A673 (cell line): ENCODE results near the gene ATAD3C. TPM values are rescaled to one million over a fixed set of nuclear protein-coding genes. Genes with fewer than 3 reads are reported as not detected.
"Not testable (repeated sequence)": the region's sequence is repeated elsewhere in the genome, so short reads cannot be mapped to it uniquely, and the experiment has no call there.

Source experiments
- BruUV-seq: library from RNA; stranded (reverse); fragments of 400-500 nt; replicated peaks from 2 replicates; lab custom pipeline; 2021; lab: Mats Ljungman, UMichigan
- CTCF ChIA-PET: fragments of 300-600 bp; sonication (Branson Sonifier 250); formaldehyde crosslinking; loops from one replicate; lab custom pipeline; 2022; ENCODE audit warnings: antibody characterized with exemption; lab: Charles Lee
- POLR2A ChIA-PET: fragments of 300-600 bp; sonication (Branson Sonifier 250); formaldehyde crosslinking; loops from one replicate; lab custom pipeline; 2022; ENCODE audit warnings: antibody characterized with exemption; ENCODE audit not compliant: low non-redundant PET; lab: Charles Lee
- DNase-seq: peaks from one replicate; pipeline ENCODE4 v3.0.0-alpha.2; 2015; ENCODE audit warnings: low spot score
- H3K27ac ChIP-seq: fragments of 200-600 bp; sonication (generic); 2 replicates; pipeline ENCODE4 v1.5.1; 2016; ENCODE audit warnings: mixed run types, low read depth, mild to moderate bottlenecking, mixed read lengths, antibody characterized with exemption, low read length; ENCODE audit not compliant: poor library complexity, severe bottlenecking
- H3K27me3 ChIP-seq: fragments of 200-600 bp; sonication (generic); replicated peaks from 2 replicates; pipeline ENCODE4 v1.6.1; 2017; ENCODE audit warnings: mixed run types, low read depth, mild to moderate bottlenecking, mixed read lengths, antibody characterized with exemption, low read length; ENCODE audit not compliant: insufficient read depth, poor library complexity
- H3K36me3 ChIP-seq: fragments of 200-600 bp; sonication (generic); 2 replicates; pipeline ENCODE4 v1.6.1; 2016; ENCODE audit warnings: mixed run types, mild to moderate bottlenecking, mixed read lengths, antibody characterized with exemption, low read length; ENCODE audit not compliant: insufficient read depth, poor library complexity, severe bottlenecking
- H3K4me1 ChIP-seq: fragments of 200-600 bp; sonication (generic); 2 replicates; pipeline ENCODE4 v1.6.1; 2017; ENCODE audit warnings: mixed run types, mild to moderate bottlenecking, mixed read lengths, antibody characterized with exemption, low read length; ENCODE audit not compliant: insufficient read depth, poor library complexity, severe bottlenecking
- H3K4me3 ChIP-seq: fragments of 200-600 bp; sonication (generic); 2 replicates; pipeline ENCODE4 v1.5.1; 2016; ENCODE audit warnings: low read depth, mixed run types, mild to moderate bottlenecking, mixed read lengths, low read length; ENCODE audit not compliant: poor library complexity, severe bottlenecking
- H3K9me3 ChIP-seq: fragments of 200-600 bp; sonication (generic); 2 replicates; pipeline ENCODE4 v1.6.1; 2016; ENCODE audit warnings: mixed run types, low read depth, mild to moderate bottlenecking, mixed read lengths, antibody characterized with exemption, low read length; ENCODE audit not compliant: poor library complexity, severe bottlenecking
- EZH2 ChIP-seq: fragments of 200-600 bp; sonication (generic); IDR thresholded peaks from 2 replicates; pipeline ENCODE4 v1.6.1; 2017; ENCODE audit warnings: borderline replicate concordance, low read depth, mild to moderate bottlenecking, mixed read lengths, antibody characterized with exemption, low read length; ENCODE audit not compliant: poor library complexity, severe bottlenecking
- intact Hi-C: fragments of 100-400 bp; cut with micrococcal nuclease; formaldehyde crosslinking; loops from one replicate; pipeline ENCODE4 v1.10.0; 2022; ENCODE audit not compliant: unreplicated experiment
- total RNA-seq: library from RNA; stranded (reverse); gene quantifications from 2 replicates; pipeline ENCODE4 v1.2.3, GENCODE V29; 2021
- TF ChIP-seq, protein P1 (sequence below): fragments of 300-800, 200-600 bp; sonication (generic); conservative IDR thresholded peaks from 2 replicates; pipeline ENCODE4 v1.5.1; 2017; ENCODE audit warnings: low read depth, mild to moderate bottlenecking, antibody characterized with exemption, low read length, moderate library complexity, mixed read lengths

The ATAD3C gene
- total RNA-seq, 1 experiment from 2014 or later = 0.39 TPM

DNA sequence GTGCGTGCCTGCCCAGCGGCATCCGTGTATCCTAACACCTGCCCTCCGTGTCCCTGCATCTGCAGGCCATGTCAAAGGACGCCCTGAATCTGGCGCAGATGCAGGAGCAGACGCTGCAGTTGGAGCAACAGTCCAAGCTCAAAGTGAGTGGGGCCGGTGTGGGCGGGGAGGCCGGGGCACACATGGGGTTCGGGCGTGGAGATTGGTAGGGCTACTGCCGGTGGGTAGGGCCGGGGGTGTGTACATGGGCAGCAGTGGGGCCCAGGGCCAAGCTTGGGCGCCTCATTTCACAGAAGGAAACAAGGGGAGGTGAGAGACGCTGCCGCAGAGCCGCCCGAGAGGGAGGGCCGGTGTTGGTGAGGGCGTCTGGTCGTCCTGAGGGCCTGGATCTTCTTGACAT, 1.1 kb downstream of the ATAD3C start:
- intact Hi-C loops, DNase-seq, H3K27ac ChIP-seq, H3K27me3 ChIP-seq, H3K4me3 ChIP-seq, H3K36me3 ChIP-seq, BruUV-seq, CTCF ChIA-PET, H3K9me3 ChIP-seq, H3K4me1 ChIP-seq: not testable (repeated sequence)
- POLR2A ChIA-PET = interaction anchor here (0.6 kb wide), 1 partner anchor 23 kb away, joined by 4 read pairs; no protein-coding TSS in a partner anchor

- no TSS peak for BruUV-seq
- Histone ChIP-seq H3K4me1 (no peaks in the 10 kb centered on the region), H3K4me3 (no peak overlapping the region), H3K9me3 (no peaks in the 10 kb centered on the region), H3K27ac (no peak overlapping the region), H3K36me3 (no peaks in the 10 kb centered on the region), H3K27me3 (peaks cover 2% of the 10 kb centered on the region)
- ChIA-PET POLR2A (no interaction called here), CTCF (no interaction called here)
- intact Hi-C loops = no loop called here
- TF ChIP-seq, protein P1, sequence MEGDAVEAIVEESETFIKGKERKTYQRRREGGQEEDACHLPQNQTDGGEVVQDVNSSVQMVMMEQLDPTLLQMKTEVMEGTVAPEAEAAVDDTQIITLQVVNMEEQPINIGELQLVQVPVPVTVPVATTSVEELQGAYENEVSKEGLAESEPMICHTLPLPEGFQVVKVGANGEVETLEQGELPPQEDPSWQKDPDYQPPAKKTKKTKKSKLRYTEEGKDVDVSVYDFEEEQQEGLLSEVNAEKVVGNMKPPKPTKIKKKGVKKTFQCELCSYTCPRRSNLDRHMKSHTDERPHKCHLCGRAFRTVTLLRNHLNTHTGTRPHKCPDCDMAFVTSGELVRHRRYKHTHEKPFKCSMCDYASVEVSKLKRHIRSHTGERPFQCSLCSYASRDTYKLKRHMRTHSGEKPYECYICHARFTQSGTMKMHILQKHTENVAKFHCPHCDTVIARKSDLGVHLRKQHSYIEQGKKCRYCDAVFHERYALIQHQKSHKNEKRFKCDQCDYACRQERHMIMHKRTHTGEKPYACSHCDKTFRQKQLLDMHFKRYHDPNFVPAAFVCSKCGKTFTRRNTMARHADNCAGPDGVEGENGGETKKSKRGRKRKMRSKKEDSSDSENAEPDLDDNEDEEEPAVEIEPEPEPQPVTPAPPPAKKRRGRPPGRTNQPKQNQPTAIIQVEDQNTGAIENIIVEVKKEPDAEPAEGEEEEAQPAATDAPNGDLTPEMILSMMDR = no peak
- no peak for TF ChIP-seq EZH2
- no peak for DNase-seq
Observed at GRCh38 chr1:1451696-1452364, 2.3 kb downstream of the ATAD3C start.

- H3K27ac ChIP-seq, POLR2A ChIA-PET, BruUV-seq, H3K36me3 ChIP-seq, CTCF ChIA-PET, H3K9me3 ChIP-seq, H3K27me3 ChIP-seq, H3K4me1 ChIP-seq, DNase-seq, H3K4me3 ChIP-seq, intact Hi-C loops: not testable (repeated sequence)
Observed at GRCh38 chr1:1452365-1452739, 2.9 kb downstream of the ATAD3C start.

DNA sequence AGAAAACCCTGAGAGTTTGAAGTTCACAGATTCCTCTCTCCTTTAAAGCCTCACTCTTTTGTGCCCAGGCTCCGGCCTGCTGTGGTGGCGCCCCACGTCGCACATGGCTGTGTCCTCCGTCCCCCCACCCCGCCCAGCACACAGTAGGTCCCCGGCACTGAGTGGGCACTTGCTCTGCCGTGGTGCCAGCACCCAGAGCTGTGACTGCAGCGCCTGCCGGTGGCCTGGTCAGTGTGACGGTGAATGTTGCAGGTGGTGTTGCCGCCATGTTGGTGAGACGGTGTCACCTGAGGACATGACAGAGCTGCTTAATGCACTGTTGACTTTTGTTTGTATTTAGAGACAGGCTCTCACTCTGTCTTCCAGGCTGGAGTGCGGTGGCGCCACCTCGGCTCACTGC, 3.4 kb downstream of the ATAD3C start:
- ChIA-PET CTCF (no interaction called here), POLR2A (no interaction called here)
- BruUV-seq = no TSS peak
- Histone ChIP-seq H3K36me3 (no peaks in the 10 kb centered on the region), H3K4me3 (no peak overlapping the region), H3K9me3 (no peaks in the 10 kb centered on the region), H3K4me1 (no peaks in the 10 kb centered on the region), H3K27ac (no peak overlapping the region), H3K27me3 (peaks cover 2% of the 10 kb centered on the region)
- intact Hi-C loops = no loop called here
- TF ChIP-seq, protein P1 = no peak
- TF ChIP-seq EZH2 = no peak
- DNase-seq = no peak

DNA sequence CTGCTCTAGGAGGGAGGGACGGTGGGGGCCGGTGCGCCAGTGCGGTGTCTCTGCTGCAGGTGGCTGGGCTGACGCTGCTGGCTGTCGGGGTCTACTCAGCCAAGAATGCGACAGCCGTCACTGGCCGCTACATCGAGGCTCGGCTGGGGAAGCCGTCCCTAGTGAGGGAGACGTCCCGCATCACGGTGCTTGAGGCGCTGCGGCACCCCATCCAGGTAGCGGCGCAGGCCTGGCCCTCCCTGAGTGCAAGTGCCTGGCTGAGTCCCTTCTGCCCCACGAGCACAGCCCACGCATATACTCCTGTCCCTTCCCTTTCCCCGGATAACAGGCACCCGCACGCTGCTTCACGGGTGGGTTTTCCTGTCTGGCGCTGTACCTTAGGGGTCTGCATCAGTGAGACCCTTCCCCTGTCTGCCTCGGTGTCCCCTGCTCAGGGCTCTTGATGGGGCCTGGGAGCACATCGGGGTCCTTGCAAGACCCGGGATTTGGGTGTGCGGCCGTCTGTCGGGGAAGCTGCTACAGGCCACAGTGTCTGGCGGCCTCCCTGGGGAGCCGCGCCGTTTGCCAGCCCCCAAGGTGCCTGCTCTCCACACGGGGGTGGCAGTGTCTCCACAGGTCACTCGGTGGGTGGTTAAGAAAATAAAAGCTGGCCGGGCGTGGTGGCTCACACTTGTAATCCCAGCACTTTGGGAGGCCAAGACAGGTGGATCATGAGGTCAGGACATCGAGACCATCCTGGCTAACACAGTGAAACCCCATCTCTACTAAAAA, 5.0 kb downstream of the ATAD3C start:
- H3K27ac ChIP-seq, H3K9me3 ChIP-seq, H3K4me1 ChIP-seq, CTCF ChIA-PET, DNase-seq, H3K27me3 ChIP-seq, H3K4me3 ChIP-seq, H3K36me3 ChIP-seq, BruUV-seq, POLR2A ChIA-PET: not testable (repeated sequence)
- intact Hi-C loops = loop anchor here (5.0 kb wide), 1 partner anchor 37 kb away; no protein-coding TSS in a partner anchor
